22Rv1 (cell line): Measurements from ENCODE around the gene LTB4R.
A peak's percentile ranks its signal among the peaks of the same experiment; 100 is the strongest.

ENCODE experiments used
- ZFX ChIP-seq: fragments of 450-650 bp; IDR thresholded peaks from 2 replicates; pipeline ENCODE4 v1.6.1; 2017; ENCODE audit warnings: antibody characterized with exemption, borderline replicate concordance
- TF ChIP-seq, protein P1 (sequence below): fragments of 450-650 bp; IDR thresholded peaks from 2 replicates; pipeline ENCODE4 v1.5.1; 2017; ENCODE audit warnings: mild to moderate bottlenecking

DNA sequence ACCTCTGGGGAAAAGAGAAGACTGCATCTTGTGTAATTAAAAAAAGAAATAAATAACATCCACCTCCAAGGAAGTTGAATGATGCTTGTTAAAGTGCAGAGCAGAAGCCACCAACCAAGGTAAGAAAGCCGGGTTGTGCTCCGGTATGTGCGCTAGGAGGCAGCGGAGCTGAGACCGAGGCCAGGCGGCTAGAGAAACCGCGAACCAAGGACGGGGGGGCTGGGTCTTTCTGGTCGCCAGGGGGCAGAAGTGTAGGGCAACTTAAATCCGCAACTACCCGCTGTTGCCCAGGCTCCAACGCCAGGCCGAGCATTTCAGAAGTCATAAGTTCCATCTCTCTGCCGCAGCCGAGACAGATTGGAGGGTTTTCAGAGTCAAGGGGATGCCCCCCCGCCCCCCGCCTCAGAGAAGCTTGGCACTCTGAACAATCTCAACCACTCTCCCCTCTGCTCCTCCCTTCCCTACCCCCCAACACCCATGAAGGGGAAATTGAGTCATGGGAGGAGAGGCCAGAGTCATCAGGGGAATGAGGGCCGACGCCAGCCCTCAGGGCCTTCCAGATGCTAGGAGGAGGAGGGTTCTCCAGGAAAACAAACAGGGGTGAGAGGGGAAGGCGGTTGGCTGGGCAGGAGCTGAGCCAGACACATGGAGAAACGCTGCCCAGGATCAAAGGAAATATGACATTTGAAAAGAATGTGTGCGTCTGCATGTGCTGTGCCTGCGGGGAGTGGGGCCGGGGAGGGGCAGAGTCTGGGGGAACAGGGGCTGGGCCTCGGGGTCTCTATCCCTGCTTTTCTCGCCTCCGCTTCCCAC is 54.5 kb downstream of the LTB4R start:
- TF ChIP-seq, protein P1, sequence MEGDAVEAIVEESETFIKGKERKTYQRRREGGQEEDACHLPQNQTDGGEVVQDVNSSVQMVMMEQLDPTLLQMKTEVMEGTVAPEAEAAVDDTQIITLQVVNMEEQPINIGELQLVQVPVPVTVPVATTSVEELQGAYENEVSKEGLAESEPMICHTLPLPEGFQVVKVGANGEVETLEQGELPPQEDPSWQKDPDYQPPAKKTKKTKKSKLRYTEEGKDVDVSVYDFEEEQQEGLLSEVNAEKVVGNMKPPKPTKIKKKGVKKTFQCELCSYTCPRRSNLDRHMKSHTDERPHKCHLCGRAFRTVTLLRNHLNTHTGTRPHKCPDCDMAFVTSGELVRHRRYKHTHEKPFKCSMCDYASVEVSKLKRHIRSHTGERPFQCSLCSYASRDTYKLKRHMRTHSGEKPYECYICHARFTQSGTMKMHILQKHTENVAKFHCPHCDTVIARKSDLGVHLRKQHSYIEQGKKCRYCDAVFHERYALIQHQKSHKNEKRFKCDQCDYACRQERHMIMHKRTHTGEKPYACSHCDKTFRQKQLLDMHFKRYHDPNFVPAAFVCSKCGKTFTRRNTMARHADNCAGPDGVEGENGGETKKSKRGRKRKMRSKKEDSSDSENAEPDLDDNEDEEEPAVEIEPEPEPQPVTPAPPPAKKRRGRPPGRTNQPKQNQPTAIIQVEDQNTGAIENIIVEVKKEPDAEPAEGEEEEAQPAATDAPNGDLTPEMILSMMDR: peak; percentile 91
- TF ChIP-seq ZFX: no peak
